Omental fat pad (tissue), 4 donors: ENCODE measurements around the gene FAM13B. TPM values are rescaled to one million over a fixed set of nuclear protein-coding genes. Genes with fewer than 3 reads are reported as not detected.
"Not testable (repeated sequence)": the region's sequence is repeated elsewhere in the genome, so short reads cannot be mapped to it uniquely, and the experiment has no call there.

Experiments
- ATAC-seq: fragments of 150-250 bp; one replicate; pipeline ENCODE4 v1.9.1; 2016; ENCODE audit warnings: mild to moderate bottlenecking, moderate library complexity; ENCODE audit not compliant: low FRiP score
- DNase-seq: peaks from one replicate; pipeline ENCODE4 v3.0.0-alpha.2; 2019; ENCODE audit warnings: low spot score
- total RNA-seq, 4 donors: library from RNA; depleted of rRNA; stranded (reverse); fragments of >200 nt; gene quantifications; one replicate each; pipeline ENCODE4 v1.1.0, GENCODE V29; 2016
- TF ChIP-seq, protein P1 (sequence below), 3 donors: fragments of 450-650 bp; IDR thresholded peaks; one replicate each; pipeline ENCODE4 v1.5.1; 2016 to 2017; ENCODE audit warnings: antibody characterized with exemption in 3 of 3, mild to moderate bottlenecking in 3 of 3, moderate library complexity in 2 of 3

FAM13B gene
- 10 to 100 TPM; 30.0 to 37.1 (median 33.6) TPM for total RNA-seq

DNA sequence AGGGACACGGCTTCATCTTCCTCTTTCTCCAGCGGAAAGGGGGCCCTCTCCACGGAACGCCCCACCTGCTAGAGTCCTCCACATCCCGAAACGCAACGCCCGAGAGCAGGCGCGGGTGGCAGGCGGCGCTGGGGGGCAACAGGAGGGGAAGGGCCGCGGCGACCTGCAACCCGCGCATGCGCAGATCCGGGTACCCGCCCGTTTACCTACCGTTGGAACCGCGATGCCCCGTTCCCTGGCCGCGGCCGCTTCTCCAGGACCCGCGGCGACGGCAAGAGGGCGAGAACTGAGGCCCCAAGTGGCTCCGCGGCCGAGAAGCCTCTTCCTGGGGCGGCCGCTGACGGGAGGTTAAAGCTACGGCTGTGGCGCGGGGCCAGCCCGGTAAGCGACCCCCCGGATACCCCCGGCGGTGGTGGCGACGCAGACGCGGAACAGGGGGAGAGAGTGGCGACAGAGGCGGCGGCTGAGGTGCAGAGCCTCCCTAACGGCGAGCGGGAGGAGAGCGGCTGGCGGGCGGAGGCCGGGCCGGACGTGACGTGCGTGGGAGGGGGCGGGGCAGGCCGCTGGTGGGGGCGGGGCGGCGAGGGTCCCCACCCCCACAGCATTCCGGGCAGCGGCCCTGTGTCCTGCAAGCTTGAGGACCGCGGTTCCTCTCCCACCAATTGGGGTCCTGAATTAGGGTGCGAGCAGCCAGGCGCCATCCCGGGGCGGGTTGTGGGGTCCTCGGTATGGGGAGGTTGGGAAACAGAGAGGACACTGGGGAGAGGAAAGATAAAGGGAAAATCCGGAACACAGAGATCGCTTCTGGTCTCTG lies at the start of gene FAM13B:
Gene FAM13B (minus strand): TSS at position 508 of the 814 bp plus-strand sequence. CDS start 13,968 bp downstream, outside the sequence.
- ATAC-seq, result peak; percentile 86
- TF ChIP-seq, protein P1, sequence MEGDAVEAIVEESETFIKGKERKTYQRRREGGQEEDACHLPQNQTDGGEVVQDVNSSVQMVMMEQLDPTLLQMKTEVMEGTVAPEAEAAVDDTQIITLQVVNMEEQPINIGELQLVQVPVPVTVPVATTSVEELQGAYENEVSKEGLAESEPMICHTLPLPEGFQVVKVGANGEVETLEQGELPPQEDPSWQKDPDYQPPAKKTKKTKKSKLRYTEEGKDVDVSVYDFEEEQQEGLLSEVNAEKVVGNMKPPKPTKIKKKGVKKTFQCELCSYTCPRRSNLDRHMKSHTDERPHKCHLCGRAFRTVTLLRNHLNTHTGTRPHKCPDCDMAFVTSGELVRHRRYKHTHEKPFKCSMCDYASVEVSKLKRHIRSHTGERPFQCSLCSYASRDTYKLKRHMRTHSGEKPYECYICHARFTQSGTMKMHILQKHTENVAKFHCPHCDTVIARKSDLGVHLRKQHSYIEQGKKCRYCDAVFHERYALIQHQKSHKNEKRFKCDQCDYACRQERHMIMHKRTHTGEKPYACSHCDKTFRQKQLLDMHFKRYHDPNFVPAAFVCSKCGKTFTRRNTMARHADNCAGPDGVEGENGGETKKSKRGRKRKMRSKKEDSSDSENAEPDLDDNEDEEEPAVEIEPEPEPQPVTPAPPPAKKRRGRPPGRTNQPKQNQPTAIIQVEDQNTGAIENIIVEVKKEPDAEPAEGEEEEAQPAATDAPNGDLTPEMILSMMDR (IDR thresholded peaks at IDR 0.05), result no peak
- peak; percentile 54 for DNase-seq

DNA sequence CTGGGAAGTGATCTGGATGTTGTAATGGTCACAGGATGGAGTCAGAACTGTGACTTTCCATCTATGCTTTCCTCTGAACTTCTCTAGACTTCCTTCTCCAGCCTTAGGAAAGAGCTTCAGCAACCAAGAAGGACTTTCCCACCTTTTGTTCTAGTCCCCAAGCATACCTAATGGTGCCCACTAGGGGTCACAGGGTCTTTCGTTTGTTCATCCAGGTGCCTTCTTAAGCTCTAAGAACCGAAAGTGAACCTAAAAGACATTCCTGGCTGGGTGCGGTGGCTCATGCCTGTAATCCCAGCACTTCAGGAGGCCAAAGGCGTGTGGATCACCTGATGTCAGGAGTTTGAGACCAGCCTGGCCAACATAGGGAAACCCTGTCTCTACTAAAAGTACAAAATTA lies 49.2 kb upstream of the FAM13B start:
- TF ChIP-seq, protein P1 (IDR thresholded peaks at IDR 0.05), result no peak
- ATAC-seq, result no peak
- no peak for DNase-seq

DNA sequence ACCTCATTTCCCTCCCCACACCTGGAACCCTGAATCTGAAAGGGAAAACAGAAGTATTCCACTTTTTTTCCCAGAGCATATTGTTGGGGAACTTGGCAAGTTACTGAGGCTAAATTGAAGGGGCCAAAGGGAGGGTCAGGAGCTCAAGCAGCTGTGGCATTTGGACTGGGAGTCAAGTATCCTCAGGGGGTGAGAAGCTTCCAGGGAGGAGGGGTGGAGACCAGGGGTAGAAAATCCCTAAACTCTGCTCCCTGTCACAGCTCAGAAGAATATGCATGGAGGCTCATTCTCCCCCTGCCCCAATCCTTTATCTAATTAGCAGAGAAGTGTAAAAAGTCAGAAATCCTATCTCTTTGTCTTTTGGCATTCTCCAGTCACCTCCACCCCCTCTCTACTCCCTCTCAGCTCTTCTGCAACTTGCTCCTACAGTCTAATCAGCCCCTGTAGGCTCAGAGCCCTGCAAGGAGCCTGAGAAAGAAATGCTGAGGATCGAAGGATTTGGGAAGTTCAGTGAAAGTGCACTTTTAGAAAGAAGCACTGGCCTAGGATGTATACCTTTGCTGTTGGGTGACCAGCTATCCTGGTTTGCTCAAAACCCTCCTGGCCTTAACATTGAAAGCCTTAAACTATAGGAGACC lies 45.2 kb upstream of the FAM13B start:
- no peak for ATAC-seq
- TF ChIP-seq, protein P1 (IDR thresholded peaks at IDR 0.05), result no peak
- DNase-seq, result no peak

DNA sequence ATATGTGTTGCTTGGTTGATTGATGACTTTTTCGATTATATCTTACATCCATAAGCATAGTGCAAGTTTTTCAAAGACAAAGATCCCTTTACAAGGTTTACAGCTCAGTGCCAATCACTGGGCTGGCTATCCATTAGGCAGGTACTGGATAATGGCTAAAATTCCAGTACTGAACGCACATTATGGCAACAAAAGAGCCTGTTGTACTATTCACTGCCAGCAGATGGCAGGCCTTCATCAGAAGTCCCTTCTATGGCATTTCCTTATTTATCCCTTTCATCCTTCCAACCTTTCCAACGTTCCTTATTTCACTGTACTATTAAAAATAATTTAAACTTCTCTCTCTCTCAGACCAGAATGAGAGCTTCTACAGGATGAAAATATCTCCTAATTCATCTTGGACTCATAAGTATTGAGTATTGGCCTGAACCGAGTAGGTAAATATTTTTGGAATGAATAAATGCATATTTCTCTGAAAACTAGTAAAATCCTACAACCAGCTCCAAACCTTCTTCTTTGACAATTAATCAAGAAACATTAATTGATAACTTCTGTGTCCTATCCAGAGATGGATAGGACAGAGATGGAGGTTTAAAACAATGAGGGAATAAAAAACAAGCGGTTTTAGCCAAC lies 44.3 kb upstream of the FAM13B start:
- ATAC-seq, result peak; percentile 80
- TF ChIP-seq, protein P1 (IDR thresholded peaks at IDR 0.05), result peak in 2 of 3 donors; percentile 42 to 46
- DNase-seq, result peak; percentile 66

DNA sequence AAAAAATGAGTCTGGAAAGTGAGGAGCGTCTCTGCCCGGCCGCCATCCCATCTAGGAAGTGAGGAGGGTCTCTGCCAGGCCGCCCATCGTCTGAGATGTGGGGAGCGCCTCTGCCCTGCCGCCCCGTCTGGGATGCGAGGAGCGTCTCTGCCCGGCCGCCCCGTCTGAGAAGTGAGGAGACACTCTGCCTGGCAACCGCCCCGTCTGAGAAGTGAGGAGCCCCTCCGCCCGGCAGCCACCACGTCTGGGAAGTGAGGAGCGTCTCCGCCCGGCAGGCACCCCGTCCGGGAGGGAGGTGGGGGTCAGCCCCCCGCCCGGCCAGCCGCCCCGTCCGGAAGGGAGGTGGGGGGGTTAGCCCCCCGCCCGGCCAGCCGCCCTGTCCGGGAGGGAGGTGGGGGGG lies 37.1 kb upstream of the FAM13B start:
- not testable (repeated sequence) for ATAC-seq, DNase-seq

DNA sequence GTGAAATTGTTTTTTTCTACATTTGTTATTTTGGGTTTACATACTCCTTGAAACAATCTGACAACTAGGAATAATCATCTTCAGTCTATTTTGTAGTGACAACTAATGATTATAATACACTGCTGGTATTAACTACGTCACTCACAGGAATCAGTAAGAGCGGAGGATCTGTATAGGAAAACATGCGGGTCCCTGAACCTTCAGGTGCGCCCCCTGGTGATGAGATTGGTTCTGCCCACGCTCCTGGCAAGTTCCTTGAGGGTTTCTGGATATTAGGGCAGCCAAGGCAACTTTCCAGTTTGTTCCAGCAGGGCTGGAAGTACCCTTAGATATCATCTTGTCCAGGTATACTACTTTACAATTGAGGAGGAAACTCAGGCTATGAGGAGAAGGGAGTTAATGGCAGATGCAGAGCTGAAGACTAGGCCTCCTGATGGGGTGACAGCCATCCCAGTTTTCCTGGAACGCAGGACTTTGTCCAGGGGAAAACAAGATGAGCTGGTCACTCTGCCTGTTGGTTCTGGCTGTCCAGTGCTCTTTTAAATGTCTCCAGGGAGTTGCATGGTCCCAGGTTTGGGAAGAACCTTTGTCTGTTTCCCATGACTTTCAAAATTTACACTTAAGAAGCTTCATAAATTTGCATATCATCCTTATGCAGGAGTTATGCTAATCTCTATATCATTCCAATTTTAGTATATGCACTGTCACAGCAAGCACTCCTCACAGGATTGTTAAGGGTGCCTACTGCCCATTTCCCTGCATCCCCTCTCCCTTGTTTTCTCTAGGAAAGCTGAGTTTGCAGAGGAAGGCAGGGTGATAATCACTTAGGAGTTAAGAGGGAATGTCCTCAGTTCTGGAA lies 36.1 kb upstream of the FAM13B start:
- DNase-seq (peak; percentile 57), ATAC-seq (peak; percentile 89)
- TF ChIP-seq, protein P1 (IDR thresholded peaks at IDR 0.05), result peak in 1 of 3 donors; percentile 36
